GM23338 (cell line): Measurements from ENCODE around the gene MEST.

Experiments
- CREB1 ChIP-seq: fragments of 250-450 bp; sonication (Bioruptor Pico); IDR thresholded peaks from 2 replicates; pipeline ENCODE4 v1.5.0; 2020; ENCODE audit warnings: low read depth, mild to moderate bottlenecking, moderate library complexity
- ETS1 ChIP-seq: IDR thresholded peaks from 2 replicates; pipeline ENCODE4 v1.6.1; 2016; ENCODE audit warnings: antibody characterized with exemption
- EZH2 ChIP-seq: fragments of 200-600 bp; sonication (generic); IDR thresholded peaks from one replicate; pipeline ENCODE4 v1.8.0; 2017; ENCODE audit warnings: antibody characterized with exemption, mild to moderate bottlenecking, low read depth; ENCODE audit not compliant: unreplicated experiment
- EZH2phosphoT487 ChIP-seq: fragments of 200-600 bp; sonication (generic); IDR thresholded peaks from one replicate; pipeline ENCODE4 v1.8.1; 2018; ENCODE audit warnings: antibody characterized with exemption; ENCODE audit not compliant: unreplicated experiment
- JUNB ChIP-seq: IDR thresholded peaks from one replicate; pipeline ENCODE4 v1.6.1; 2016; ENCODE audit warnings: antibody characterized with exemption; ENCODE audit not compliant: unreplicated experiment
- POLR2AphosphoS5 ChIP-seq: IDR thresholded peaks from 2 replicates; pipeline ENCODE4 v1.6.1; 2016; ENCODE audit warnings: antibody characterized with exemption, low read depth
- ZNF114 ChIP-seq: fragments of 250-450 bp; sonication (Bioruptor Pico); IDR thresholded peaks from 2 replicates; pipeline ENCODE4 v1.5.0; 2020; ENCODE audit warnings: mild to moderate bottlenecking, moderate library complexity
- TF ChIP-seq, protein P1 (sequence below), 2 experiments: fragments of 200-600 bp in 1 of 2; sonication (generic) in 1 of 2; conservative IDR thresholded peaks; 2 replicates each; pipeline versions ENCODE4 v1.5.1 to v1.6.1; 2016 to 2017; ENCODE audit warnings: antibody characterized with exemption in 2 of 2, low read depth in 2 of 2, mild to moderate bottlenecking in 2 of 2, moderate library complexity in 1 of 2
- TF ChIP-seq, protein P2 (sequence below): IDR thresholded peaks from one replicate; pipeline ENCODE4 v1.6.1; 2018; ENCODE audit warnings: antibody characterized with exemption; ENCODE audit not compliant: unreplicated experiment

GRCh38 chr7:130494431-130494858, 2.6 kb downstream of the MEST start:
- TF ChIP-seq, protein P1, sequence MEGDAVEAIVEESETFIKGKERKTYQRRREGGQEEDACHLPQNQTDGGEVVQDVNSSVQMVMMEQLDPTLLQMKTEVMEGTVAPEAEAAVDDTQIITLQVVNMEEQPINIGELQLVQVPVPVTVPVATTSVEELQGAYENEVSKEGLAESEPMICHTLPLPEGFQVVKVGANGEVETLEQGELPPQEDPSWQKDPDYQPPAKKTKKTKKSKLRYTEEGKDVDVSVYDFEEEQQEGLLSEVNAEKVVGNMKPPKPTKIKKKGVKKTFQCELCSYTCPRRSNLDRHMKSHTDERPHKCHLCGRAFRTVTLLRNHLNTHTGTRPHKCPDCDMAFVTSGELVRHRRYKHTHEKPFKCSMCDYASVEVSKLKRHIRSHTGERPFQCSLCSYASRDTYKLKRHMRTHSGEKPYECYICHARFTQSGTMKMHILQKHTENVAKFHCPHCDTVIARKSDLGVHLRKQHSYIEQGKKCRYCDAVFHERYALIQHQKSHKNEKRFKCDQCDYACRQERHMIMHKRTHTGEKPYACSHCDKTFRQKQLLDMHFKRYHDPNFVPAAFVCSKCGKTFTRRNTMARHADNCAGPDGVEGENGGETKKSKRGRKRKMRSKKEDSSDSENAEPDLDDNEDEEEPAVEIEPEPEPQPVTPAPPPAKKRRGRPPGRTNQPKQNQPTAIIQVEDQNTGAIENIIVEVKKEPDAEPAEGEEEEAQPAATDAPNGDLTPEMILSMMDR (conservative IDR thresholded peaks at IDR 0.05; ENCODE audit: low read depth in 2 of 2) = no peak
- no peak for TF ChIP-seq EZH2
- no peak for TF ChIP-seq CREB1 (CRISPR knock-in tag)
- no peak for TF ChIP-seq POLR2AphosphoS5
- TF ChIP-seq JUNB = no peak
- no peak for TF ChIP-seq EZH2phosphoT487
- TF ChIP-seq, protein P2, sequence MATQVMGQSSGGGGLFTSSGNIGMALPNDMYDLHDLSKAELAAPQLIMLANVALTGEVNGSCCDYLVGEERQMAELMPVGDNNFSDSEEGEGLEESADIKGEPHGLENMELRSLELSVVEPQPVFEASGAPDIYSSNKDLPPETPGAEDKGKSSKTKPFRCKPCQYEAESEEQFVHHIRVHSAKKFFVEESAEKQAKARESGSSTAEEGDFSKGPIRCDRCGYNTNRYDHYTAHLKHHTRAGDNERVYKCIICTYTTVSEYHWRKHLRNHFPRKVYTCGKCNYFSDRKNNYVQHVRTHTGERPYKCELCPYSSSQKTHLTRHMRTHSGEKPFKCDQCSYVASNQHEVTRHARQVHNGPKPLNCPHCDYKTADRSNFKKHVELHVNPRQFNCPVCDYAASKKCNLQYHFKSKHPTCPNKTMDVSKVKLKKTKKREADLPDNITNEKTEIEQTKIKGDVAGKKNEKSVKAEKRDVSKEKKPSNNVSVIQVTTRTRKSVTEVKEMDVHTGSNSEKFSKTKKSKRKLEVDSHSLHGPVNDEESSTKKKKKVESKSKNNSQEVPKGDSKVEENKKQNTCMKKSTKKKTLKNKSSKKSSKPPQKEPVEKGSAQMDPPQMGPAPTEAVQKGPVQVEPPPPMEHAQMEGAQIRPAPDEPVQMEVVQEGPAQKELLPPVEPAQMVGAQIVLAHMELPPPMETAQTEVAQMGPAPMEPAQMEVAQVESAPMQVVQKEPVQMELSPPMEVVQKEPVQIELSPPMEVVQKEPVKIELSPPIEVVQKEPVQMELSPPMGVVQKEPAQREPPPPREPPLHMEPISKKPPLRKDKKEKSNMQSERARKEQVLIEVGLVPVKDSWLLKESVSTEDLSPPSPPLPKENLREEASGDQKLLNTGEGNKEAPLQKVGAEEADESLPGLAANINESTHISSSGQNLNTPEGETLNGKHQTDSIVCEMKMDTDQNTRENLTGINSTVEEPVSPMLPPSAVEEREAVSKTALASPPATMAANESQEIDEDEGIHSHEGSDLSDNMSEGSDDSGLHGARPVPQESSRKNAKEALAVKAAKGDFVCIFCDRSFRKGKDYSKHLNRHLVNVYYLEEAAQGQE = no peak
- TF ChIP-seq ZNF114 (CRISPR knock-in tag) = no peak
- no peak for TF ChIP-seq ETS1
